ENCODE measurements around the gene CCDC146.
A peak's percentile ranks its signal among the peaks of the same experiment; 100 is the strongest.
"Not testable (repeated sequence)": the region's sequence is repeated elsewhere in the genome, so short reads cannot be mapped to it uniquely, and the experiment has no call there.

Gene CCDC146

GRCh38 chr7:77331938-77332695 lies 209.7 kb downstream of the CCDC146 start:
- peak; percentile 89 for DNase-seq

- DNase-seq = not testable (repeated sequence)
Measured at GRCh38 chr7:77334039-77334438, 211.6 kb downstream of the CCDC146 start.

GRCh38 chr7:77335581-77335980 lies 213.2 kb downstream of the CCDC146 start:
- no peak for DNase-seq

- no peak for DNase-seq
Measured at GRCh38 chr7:77337456-77337990, 215.1 kb downstream of the CCDC146 start.

GRCh38 chr7:77338260-77338659 lies 215.8 kb downstream of the CCDC146 start:
- DNase-seq = peak; percentile 71

GRCh38 chr7:77338883-77339629 lies 216.6 kb downstream of the CCDC146 start:
- peak; percentile 75 for DNase-seq

GRCh38 chr7:77339726-77340125 lies 217.3 kb downstream of the CCDC146 start:
- DNase-seq = no peak
